ENCODE results near the gene LRRC8D. TPM values are rescaled to one million over a fixed set of nuclear protein-coding genes. Genes with fewer than 3 reads are reported as not detected.

The LRRC8D gene
- total RNA-seq, 1 experiment from 2014 or later = 37.2 TPM

DNA sequence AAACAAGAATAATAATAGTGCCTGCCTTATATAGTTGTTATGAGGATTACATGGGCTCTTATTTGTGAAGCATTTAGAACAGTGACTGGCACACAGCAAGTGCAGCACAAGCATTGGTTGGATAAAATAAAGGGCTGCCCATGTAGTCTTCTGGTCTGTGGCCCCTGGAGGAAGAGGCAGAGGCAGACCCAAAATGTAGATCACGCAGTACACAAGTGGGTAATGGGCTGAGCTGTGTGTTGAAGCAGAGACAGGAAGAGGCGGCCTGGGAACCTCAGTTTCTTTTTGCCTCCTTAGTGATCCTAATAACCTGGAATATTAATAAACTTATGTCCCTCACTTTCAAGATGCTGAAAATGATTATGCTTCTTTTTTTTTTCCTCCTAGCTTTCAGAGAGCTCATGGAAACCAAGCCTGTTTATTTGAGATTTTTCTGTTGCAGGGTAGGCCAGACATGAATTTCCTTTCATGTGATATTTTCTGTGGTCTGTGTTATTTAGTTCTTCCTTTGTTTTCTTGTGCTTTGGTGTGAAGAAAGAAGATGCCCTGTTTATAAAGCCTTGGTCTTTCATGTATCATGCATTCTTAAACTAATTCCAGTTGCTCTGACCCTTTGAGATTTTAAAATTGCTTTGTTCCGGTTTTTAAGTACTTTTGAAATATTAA, 42.5 kb downstream of the LRRC8D start:
- no peaks in the 10 kb centered on the region for H3K27me3 Mint-ChIP-seq (ENCODE audit: low read depth)
- H2BK20ac ChIP-seq (ENCODE audit: low read depth, low read length, poor library complexity, severe bottlenecking) = no peak overlapping the region
- peak overlapping the region; percentile 23 to 86 (median 79) for H3K27ac Mint-ChIP-seq
- 0 out of 2 replicates have a peak, but pooled peaks cover 2% of the 10 kb centered on the region for H3K79me2 ChIP-seq (ENCODE audit: insufficient read depth, low read length)
- H3K9me3 ChIP-seq (ENCODE audit: control insufficient read depth, low read depth, low read length) = no peaks in the 10 kb centered on the region
- no peak overlapping the region for H2BK12ac ChIP-seq (ENCODE audit: insufficient read length, low read depth, low read length)
- H4K91ac ChIP-seq (ENCODE audit: insufficient read length, low read depth, low read length) = no peak overlapping the region
- H4K5ac ChIP-seq (ENCODE audit: insufficient read length, low read depth, low read length) = no peak overlapping the region
- H3K4me1 Mint-ChIP-seq = peaks cover 36 to 42% of the 10 kb centered on the region in 2 experiments
- no peak overlapping the region for H2AFZ ChIP-seq (ENCODE audit: low read length)
- H3K27ac ChIP-seq (ENCODE audit: insufficient read length, low read depth, low read length) = no peak overlapping the region
- H2BK120ac ChIP-seq (ENCODE audit: low read depth, low read length, poor library complexity, severe bottlenecking) = no peak overlapping the region
- no peak overlapping the region for H3K9ac ChIP-seq (ENCODE audit: extremely low read depth, insufficient read length, low read length)
- H3K4me2 ChIP-seq (ENCODE audit: insufficient read depth, insufficient read length, low read length) = no peak overlapping the region
- H2AK5ac ChIP-seq (ENCODE audit: insufficient read length, low read length) = no peak overlapping the region
- no peaks in the 10 kb centered on the region for H3K79me1 ChIP-seq (ENCODE audit: insufficient read depth, low read depth, low read length, poor library complexity, severe bottlenecking)
- no peak overlapping the region for H2BK15ac ChIP-seq (ENCODE audit: low read depth, low read length)
- H3K23me2 ChIP-seq (ENCODE audit: insufficient read length, low read depth, low read length, poor library complexity, severe bottlenecking) = no peaks in the 10 kb centered on the region
- no peaks in the 10 kb centered on the region for H3K27me3 ChIP-seq (ENCODE audit: insufficient read depth, low read length)
- H3K36me3 Mint-ChIP-seq (ENCODE audit: insufficient read depth in 1 of 3, low read depth in 3 of 3) = peaks cover 7 to 9% (median 8%) of the 10 kb centered on the region in 3 experiments; a peak in 6 of 7 replicates
- H3K23ac ChIP-seq (ENCODE audit: insufficient read length, low read depth, low read length) = no peak overlapping the region
- H3K4ac ChIP-seq (ENCODE audit: low read depth, low read length) = no peak overlapping the region
- WGBS (ENCODE audit: extremely low coverage, insufficient read length, low lambda C conversion rate) = no CpG with 5 or more reads among the region's 3 CpGs
- DNase-seq = no peak
- no peak overlapping the region for H3K4me3 Mint-ChIP-seq
- H3K14ac ChIP-seq (ENCODE audit: insufficient read depth, low read length) = no peak overlapping the region
- no peaks in the 10 kb centered on the region for H4K20me1 ChIP-seq (ENCODE audit: control insufficient read depth, insufficient read depth, insufficient read length)
- H3K18ac ChIP-seq (ENCODE audit: insufficient read length, low read depth, low read length) = no peak overlapping the region
- no peak overlapping the region for H3T11ph ChIP-seq (ENCODE audit: low read length)
- TF ChIP-seq, protein P1, sequence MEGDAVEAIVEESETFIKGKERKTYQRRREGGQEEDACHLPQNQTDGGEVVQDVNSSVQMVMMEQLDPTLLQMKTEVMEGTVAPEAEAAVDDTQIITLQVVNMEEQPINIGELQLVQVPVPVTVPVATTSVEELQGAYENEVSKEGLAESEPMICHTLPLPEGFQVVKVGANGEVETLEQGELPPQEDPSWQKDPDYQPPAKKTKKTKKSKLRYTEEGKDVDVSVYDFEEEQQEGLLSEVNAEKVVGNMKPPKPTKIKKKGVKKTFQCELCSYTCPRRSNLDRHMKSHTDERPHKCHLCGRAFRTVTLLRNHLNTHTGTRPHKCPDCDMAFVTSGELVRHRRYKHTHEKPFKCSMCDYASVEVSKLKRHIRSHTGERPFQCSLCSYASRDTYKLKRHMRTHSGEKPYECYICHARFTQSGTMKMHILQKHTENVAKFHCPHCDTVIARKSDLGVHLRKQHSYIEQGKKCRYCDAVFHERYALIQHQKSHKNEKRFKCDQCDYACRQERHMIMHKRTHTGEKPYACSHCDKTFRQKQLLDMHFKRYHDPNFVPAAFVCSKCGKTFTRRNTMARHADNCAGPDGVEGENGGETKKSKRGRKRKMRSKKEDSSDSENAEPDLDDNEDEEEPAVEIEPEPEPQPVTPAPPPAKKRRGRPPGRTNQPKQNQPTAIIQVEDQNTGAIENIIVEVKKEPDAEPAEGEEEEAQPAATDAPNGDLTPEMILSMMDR (conservative IDR thresholded peaks at IDR 0.05) = no peak
- H3K56ac ChIP-seq (ENCODE audit: insufficient read length, low read depth, low read length) = no peak overlapping the region
- no peaks in the 10 kb centered on the region for H3K9me3 Mint-ChIP-seq
- H2BK5ac ChIP-seq (ENCODE audit: insufficient read length, low read length) = no peak overlapping the region
- peaks cover 3% of the 10 kb centered on the region; the same call in 1 of the 2 replicates for H3K4me1 ChIP-seq (ENCODE audit: insufficient read depth, low read length)
- H4K8ac ChIP-seq (replicated peaks; ENCODE audit: insufficient read length, low read depth, low read length) = no peak overlapping the region

All from H9 (cell line).